HUES6 (cell line): Measurements from ENCODE around the gene NCAN.

Experiments
- H3K27ac ChIP-seq: 2 replicates; pipeline ENCODE4 v1.7.0; 2013; ENCODE audit warnings: low read depth, mild to moderate bottlenecking, low read length, inconsistent platforms
- H3K27me3 ChIP-seq: 2 replicates; pipeline ENCODE4 v1.6.1; 2013; ENCODE audit warnings: low read length; ENCODE audit not compliant: control insufficient read depth, insufficient read depth
- H3K36me3 ChIP-seq: 2 replicates; pipeline ENCODE4 v1.6.1; 2013; ENCODE audit warnings: low read length; ENCODE audit not compliant: control insufficient read depth, insufficient read depth
- H3K4me1 ChIP-seq: 2 replicates; pipeline ENCODE4 v1.6.1; 2013; ENCODE audit warnings: low read length; ENCODE audit not compliant: control insufficient read depth, insufficient read depth
- H3K4me3 ChIP-seq: 2 replicates; pipeline ENCODE4 v1.5.1; 2013; ENCODE audit warnings: low read depth, low read length
- H3K9ac ChIP-seq: one replicate; pipeline ENCODE4 v1.6.1; 2013; ENCODE audit warnings: mild to moderate bottlenecking, low read length
- H3K9me3 ChIP-seq: 2 replicates; pipeline ENCODE4 v1.6.1; 2013; ENCODE audit warnings: low read depth, low read length; ENCODE audit not compliant: control insufficient read depth, insufficient read depth

Gene NCAN

GRCh38 chr19:19274716-19275565 lies 63.2 kb downstream of the NCAN start:
- Histone ChIP-seq H3K9me3 (no peaks in the 10 kb centered on the region), H3K4me1 (peaks cover 4% of the 10 kb centered on the region; the same call in 1 of the 2 replicates), H3K27ac (no peak overlapping the region), H3K9ac (no peak overlapping the region), H3K27me3 (0 out of 2 replicates have a peak, but pooled peaks cover 5% of the 10 kb centered on the region), H3K36me3 (peaks cover 46% of the 10 kb centered on the region), H3K4me3 (no peak overlapping the region)

GRCh38 chr19:19276386-19276785 lies 64.6 kb downstream of the NCAN start:
- H3K9ac ChIP-seq, result no peak overlapping the region
- H3K9me3 ChIP-seq, result no peaks in the 10 kb centered on the region
- peaks cover 4% of the 10 kb centered on the region; the same call in 1 of the 2 replicates for H3K4me1 ChIP-seq
- 0 out of 2 replicates have a peak, but pooled peaks cover 5% of the 10 kb centered on the region for H3K27me3 ChIP-seq
- H3K27ac ChIP-seq, result no peak overlapping the region
- no peak overlapping the region for H3K4me3 ChIP-seq
- H3K36me3 ChIP-seq, result peaks cover 61% of the 10 kb centered on the region

- Histone ChIP-seq H3K36me3 (peaks cover 66% of the 10 kb centered on the region), H3K27me3 (0 out of 2 replicates have a peak, but pooled peaks cover 5% of the 10 kb centered on the region), H3K4me1 (peaks cover 4% of the 10 kb centered on the region; the same call in 1 of the 2 replicates), H3K9me3 (no peaks in the 10 kb centered on the region), H3K9ac (no peak overlapping the region), H3K27ac (no peak overlapping the region), H3K4me3 (no peak overlapping the region)
Observed at GRCh38 chr19:19276851-19277250, 65.1 kb downstream of the NCAN start.

GRCh38 chr19:19278315-19278714 lies 66.6 kb downstream of the NCAN start:
- no peaks in the 10 kb centered on the region for H3K9me3 ChIP-seq
- H3K4me3 ChIP-seq, result no peak overlapping the region
- H3K27ac ChIP-seq, result no peak overlapping the region
- no peaks in the 10 kb centered on the region for H3K4me1 ChIP-seq
- no peak overlapping the region for H3K9ac ChIP-seq
- H3K36me3 ChIP-seq, result peaks cover 74% of the 10 kb centered on the region
- no peaks in the 10 kb centered on the region for H3K27me3 ChIP-seq

- no peaks in the 10 kb centered on the region for H3K27me3 ChIP-seq
- no peak overlapping the region for H3K4me3 ChIP-seq
- H3K27ac ChIP-seq, result no peak overlapping the region
- no peaks in the 10 kb centered on the region for H3K9me3 ChIP-seq
- no peaks in the 10 kb centered on the region for H3K4me1 ChIP-seq
- H3K9ac ChIP-seq, result no peak overlapping the region
- H3K36me3 ChIP-seq, result peaks cover 80% of the 10 kb centered on the region
Observed at GRCh38 chr19:19279062-19279612, 67.4 kb downstream of the NCAN start.

- no peak overlapping the region for H3K9ac ChIP-seq
- H3K27ac ChIP-seq, result no peak overlapping the region
- H3K27me3 ChIP-seq, result no peaks in the 10 kb centered on the region
- H3K4me3 ChIP-seq, result no peak overlapping the region
- H3K36me3 ChIP-seq, result peaks cover 86% of the 10 kb centered on the region
- no peaks in the 10 kb centered on the region for H3K4me1 ChIP-seq
- H3K9me3 ChIP-seq, result no peaks in the 10 kb centered on the region
Observed at GRCh38 chr19:19279853-19280252, 68.1 kb downstream of the NCAN start.

- H3K9ac ChIP-seq, result no peak overlapping the region
- no peaks in the 10 kb centered on the region for H3K27me3 ChIP-seq
- H3K4me1 ChIP-seq, result no peaks in the 10 kb centered on the region
- H3K36me3 ChIP-seq, result peaks cover 83% of the 10 kb centered on the region
- H3K9me3 ChIP-seq, result no peaks in the 10 kb centered on the region
- no peak overlapping the region for H3K27ac ChIP-seq
- no peak overlapping the region for H3K4me3 ChIP-seq
Observed at GRCh38 chr19:19280561-19280960, 68.8 kb downstream of the NCAN start.

GRCh38 chr19:19285686-19286085 lies 73.9 kb downstream of the NCAN start:
- H3K27ac ChIP-seq, result no peak overlapping the region
- H3K4me1 ChIP-seq, result no peaks in the 10 kb centered on the region
- no peak overlapping the region for H3K9ac ChIP-seq
- H3K36me3 ChIP-seq, result peaks cover 74% of the 10 kb centered on the region
- no peak overlapping the region for H3K4me3 ChIP-seq
- no peaks in the 10 kb centered on the region for H3K9me3 ChIP-seq
- H3K27me3 ChIP-seq, result no peaks in the 10 kb centered on the region

GRCh38 chr19:19292607-19293006 lies 80.8 kb downstream of the NCAN start:
- no peak overlapping the region for H3K9ac ChIP-seq
- H3K4me3 ChIP-seq, result no peak overlapping the region
- H3K27me3 ChIP-seq, result no peaks in the 10 kb centered on the region
- peaks cover 76% of the 10 kb centered on the region for H3K36me3 ChIP-seq
- no peaks in the 10 kb centered on the region for H3K4me1 ChIP-seq
- no peak overlapping the region for H3K27ac ChIP-seq
- H3K9me3 ChIP-seq, result no peaks in the 10 kb centered on the region

- no peak overlapping the region for H3K9ac ChIP-seq
- H3K27ac ChIP-seq, result no peak overlapping the region
- H3K36me3 ChIP-seq, result peaks cover 64% of the 10 kb centered on the region
- H3K4me3 ChIP-seq, result no peak overlapping the region
- H3K4me1 ChIP-seq, result no peaks in the 10 kb centered on the region
- H3K27me3 ChIP-seq, result no peaks in the 10 kb centered on the region
- H3K9me3 ChIP-seq, result no peaks in the 10 kb centered on the region
Observed at GRCh38 chr19:19294914-19295313, 83.2 kb downstream of the NCAN start.

GRCh38 chr19:19296953-19297689 lies 85.4 kb downstream of the NCAN start:
- peaks cover 71% of the 10 kb centered on the region for H3K36me3 ChIP-seq
- no peaks in the 10 kb centered on the region for H3K4me1 ChIP-seq
- H3K9me3 ChIP-seq, result no peaks in the 10 kb centered on the region
- no peak overlapping the region for H3K9ac ChIP-seq
- no peak overlapping the region for H3K4me3 ChIP-seq
- H3K27ac ChIP-seq, result no peak overlapping the region
- H3K27me3 ChIP-seq, result no peaks in the 10 kb centered on the region
